NCI-H1092 (cell line): Measurements from ENCODE around the gene PANK2.
"Not testable (repeated sequence)": the region's sequence is repeated elsewhere in the genome, so short reads cannot be mapped to it uniquely, and the experiment has no call there.

Source experiments
- DNase-seq: peaks from one replicate; lab custom pipeline; 2025; lab: John Stamatoyannopoulos, UW

Gene PANK2

GRCh38 chr20:3901706-3902440 lies 12.7 kb downstream of the PANK2 start:
- DNase-seq = no peak

GRCh38 chr20:3902446-3902845 lies 13.3 kb downstream of the PANK2 start:
- DNase-seq = no peak

GRCh38 chr20:3904224-3904623 lies 15.0 kb downstream of the PANK2 start:
- DNase-seq = no peak

- no peak for DNase-seq
These were observed 15.7 kb downstream of the PANK2 start for GRCh38 chr20:3904857-3905256.

GRCh38 chr20:3906744-3907721 lies 17.8 kb downstream of the PANK2 start:
- DNase-seq = not testable (repeated sequence)

- DNase-seq = no peak
These were observed 19.5 kb downstream of the PANK2 start for GRCh38 chr20:3908667-3909066.

GRCh38 chr20:3909952-3910366 lies 20.8 kb downstream of the PANK2 start:
- no peak for DNase-seq

GRCh38 chr20:3910853-3911252 lies 21.7 kb downstream of the PANK2 start:
- DNase-seq = no peak

GRCh38 chr20:3911956-3912355 lies 22.8 kb downstream of the PANK2 start:
- no peak for DNase-seq

GRCh38 chr20:3914446-3914845 lies 25.3 kb downstream of the PANK2 start:
- DNase-seq = no peak

- no peak for DNase-seq
These were observed 26.5 kb downstream of the PANK2 start for GRCh38 chr20:3915691-3916090.

GRCh38 chr20:3916364-3916763 lies 27.2 kb downstream of the PANK2 start:
- no peak for DNase-seq

GRCh38 chr20:3919352-3919751 lies 30.2 kb downstream of the PANK2 start:
- DNase-seq = no peak

- no peak for DNase-seq
These were observed 33.2 kb downstream of the PANK2 start for GRCh38 chr20:3922223-3922982.

- DNase-seq = no peak
These were observed 33.8 kb downstream of the PANK2 start for GRCh38 chr20:3922983-3923339.

- no peak for DNase-seq
These were observed 34.6 kb downstream of the PANK2 start for GRCh38 chr20:3923818-3924217.

GRCh38 chr20:3924304-3925112 lies 35.3 kb downstream of the PANK2 start:
- DNase-seq = no peak

GRCh38 chr20:3925113-3925695 lies 36.0 kb downstream of the PANK2 start:
- no peak for DNase-seq

GRCh38 chr20:3925899-3926638 lies 36.9 kb downstream of the PANK2 start:
- no peak for DNase-seq

- no peak for DNase-seq
These were observed 38.5 kb downstream of the PANK2 start for GRCh38 chr20:3927486-3928291.
